ENCODE data around the gene SMIM23.

GRCh38 chr5:171820561-171820960 is 34.9 kb downstream of the SMIM23 start:
- TF ChIP-seq REST (IDR thresholded peaks at IDR 0.05; ENCODE audit: insufficient read depth in 1 of 2, low read depth in 2 of 2, low read length in 1 of 2) (no peak), CTCF (IDR thresholded peaks at IDR 0.05) (no peak), POLR2AphosphoS5 (IDR thresholded peaks at IDR 0.05; ENCODE audit: low read depth, low read length) (no peak), SIN3A (IDR thresholded peaks at IDR 0.05; ENCODE audit: borderline replicate concordance, insufficient read depth, low read depth, low read length) (no peak)
